Measurements from ENCODE around the gene SERAC1. TPM values are rescaled to one million over a fixed set of nuclear protein-coding genes. Genes with fewer than 3 reads are reported as not detected.

Gene SERAC1
- total RNA-seq, 4 donors from 2014 or later = 18.4 to 27.1 (median 20.5) TPM

GRCh38 chr6:158207422-158207788, 39.3 kb upstream of the SERAC1 start:
- Histone ChIP-seq H3K36me3 (no peaks in the 10 kb centered on the region), H3K27ac (replicated peaks in 1 of 4) (no peak overlapping the region), H3K27me3 (peaks cover 0 to 17% (median 0%) of the 10 kb centered on the region in 4 donors), H3K4me3 (no peak overlapping the region), H3K9me3 (no peaks in the 10 kb centered on the region), H3K4me1 (no peaks in the 10 kb centered on the region)
- TF ChIP-seq CTCF (IDR thresholded peaks at IDR 0.05) (no peak), EP300 (IDR thresholded peaks at IDR 0.05) (no peak), POLR2AphosphoS5 (IDR thresholded peaks at IDR 0.05) (no peak), POLR2A (IDR thresholded peaks at IDR 0.05; ENCODE audit: low read depth) (no peak)
- 75% methylated on average over 3 of the region's 3 CpGs for WGBS
- no peak for DNase-seq (ENCODE audit: extremely low spot score)
- intact Hi-C loops (cut with DNase I) = no loop called here

GRCh38 chr6:158206740-158207421, 38.8 kb upstream of the SERAC1 start:
- H3K4me1 ChIP-seq = no peaks in the 10 kb centered on the region
- no peaks in the 10 kb centered on the region for H3K9me3 ChIP-seq
- H3K4me3 ChIP-seq = no peak overlapping the region
- no peak for DNase-seq (ENCODE audit: extremely low spot score)
- no peaks in the 10 kb centered on the region for H3K36me3 ChIP-seq
- H3K27ac ChIP-seq (replicated peaks in 1 of 4) = no peak overlapping the region
- H3K27me3 ChIP-seq = peaks cover 0 to 17% (median 0%) of the 10 kb centered on the region in 4 donors
- WGBS = 95% methylated on average over 7 of the region's 7 CpGs
- intact Hi-C loops (cut with DNase I) = no loop called here
- TF ChIP-seq POLR2A (IDR thresholded peaks at IDR 0.05; ENCODE audit: low read depth) = no peak
- no peak for TF ChIP-seq POLR2AphosphoS5 (IDR thresholded peaks at IDR 0.05)
- TF ChIP-seq EP300 (IDR thresholded peaks at IDR 0.05) = no peak
- TF ChIP-seq CTCF (IDR thresholded peaks at IDR 0.05) = no peak

GRCh38 chr6:158205169-158205944, 37.3 kb upstream of the SERAC1 start:
- WGBS = 66% methylated on average over 13 of the region's 13 CpGs
- peak in 2 of 3 experiments; percentile 9 to 16 for TF ChIP-seq CTCF (IDR thresholded peaks at IDR 0.05)
- TF ChIP-seq POLR2AphosphoS5 (IDR thresholded peaks at IDR 0.05) = no peak
- intact Hi-C loops (cut with DNase I) = no loop called here
- H3K4me3 ChIP-seq = no peak overlapping the region
- H3K36me3 ChIP-seq = no peaks in the 10 kb centered on the region
- H3K27ac ChIP-seq (replicated peaks in 1 of 4) = no peak overlapping the region
- H3K4me1 ChIP-seq = no peaks in the 10 kb centered on the region
- peaks cover 0 to 17% (median 0%) of the 10 kb centered on the region in 4 donors for H3K27me3 ChIP-seq
- DNase-seq (ENCODE audit: extremely low spot score) = no peak
- H3K9me3 ChIP-seq = no peaks in the 10 kb centered on the region

- 90% methylated on average over 13 of the region's 13 CpGs for WGBS
- peaks cover 3 to 23% (median 7%) of the 10 kb centered on the region in 4 donors for H3K36me3 ChIP-seq
- intact Hi-C loops (cut with DNase I) = no loop called here
- DNase-seq (ENCODE audit: extremely low spot score) = no peak
- no peaks in the 10 kb centered on the region for H3K4me1 ChIP-seq
- H3K27me3 ChIP-seq = no peaks in the 10 kb centered on the region
- no peak overlapping the region for H3K27ac ChIP-seq (replicated peaks in 1 of 4)
- no peak overlapping the region for H3K4me3 ChIP-seq
- H3K9me3 ChIP-seq = no peaks in the 10 kb centered on the region
- TF ChIP-seq EP300 (IDR thresholded peaks at IDR 0.05) = no peak
- no peak for TF ChIP-seq POLR2AphosphoS5 (IDR thresholded peaks at IDR 0.05)
- TF ChIP-seq CTCF (IDR thresholded peaks at IDR 0.05) = no peak
- no peak for TF ChIP-seq POLR2A (IDR thresholded peaks at IDR 0.05; ENCODE audit: low read depth)
These were observed 30.4 kb upstream of the SERAC1 start for GRCh38 chr6:158198461-158198860.

All from esophagus muscularis mucosa (tissue), 4 donors.